ENCODE data around the gene TFDP2. TPM values are rescaled to one million over a fixed set of nuclear protein-coding genes. Genes with fewer than 3 reads are reported as not detected.

The TFDP2 gene
- total RNA-seq, 2 experiments from 2014 or later, result 99.9 to 169 TPM

GRCh38 chr3:142072816-142073215 lies 76.5 kb downstream of the TFDP2 start:
- TF ChIP-seq EZH2phosphoT487 (IDR thresholded peaks at IDR 0.05; ENCODE audit: borderline replicate concordance, low read depth, low read length) (no peak), CTCF (conservative IDR thresholded peaks at IDR 0.05; ENCODE audit: low read length) (no peak)
- DNase-seq (ENCODE audit: low spot score), result no peak
- Histone ChIP-seq H3K79me2 (ENCODE audit: insufficient read depth, low read depth, low read length) (no peaks in the 10 kb centered on the region), H3K9me2 (ENCODE audit: insufficient read depth, low read length) (no peaks in the 10 kb centered on the region), H3K36me3 (ENCODE audit: insufficient read depth, low read length) (peaks cover 10% of the 10 kb centered on the region), H3K4me2 (ENCODE audit: low read length) (no peak overlapping the region), H3K4me3 (ENCODE audit: low read depth, low read length, poor library complexity, severe bottlenecking) (no peak overlapping the region), H3K4me1 (ENCODE audit: insufficient read depth, low read length, poor library complexity, severe bottlenecking) (no peaks in the 10 kb centered on the region), H2AFZ (ENCODE audit: low read length) (no peak overlapping the region), H3K9me3 (ENCODE audit: low read length) (no peaks in the 10 kb centered on the region), H4K20me1 (ENCODE audit: insufficient read depth, low read length) (no peaks in the 10 kb centered on the region), H3K27ac (ENCODE audit: low read depth, low read length, poor library complexity, severe bottlenecking) (no peak overlapping the region)
- ChIA-PET CTCF (ENCODE audit: unreplicated experiment) (interaction anchor here (0.6 kb wide), 1 partner anchor 164 kb away, joined by 3 read pairs; no protein-coding TSS in a partner anchor), POLR2A (interaction anchor here (1.0 to 2.3 kb wide), 5 partner anchors 10 to 21 kb away, joined by 3 to 7 read pairs (median 5); no protein-coding TSS in a partner anchor)
- BruUV-seq (replicated peaks), result no TSS peak
- intact Hi-C loops (cut with micrococcal nuclease; ENCODE audit: unreplicated experiment), result no loop called here

- BruUV-seq (replicated peaks), result no TSS peak
- ChIA-PET CTCF (ENCODE audit: unreplicated experiment) (interaction anchor here (0.6 kb wide), 1 partner anchor 298 kb away, joined by 3 read pairs; no protein-coding TSS in a partner anchor), POLR2A (interaction anchor here (0.8 kb wide), 1 partner anchor 18 kb away, joined by 3 read pairs; no protein-coding TSS in a partner anchor)
- intact Hi-C loops (cut with micrococcal nuclease; ENCODE audit: unreplicated experiment), result no loop called here
- H3K27ac ChIP-seq (ENCODE audit: low read depth, low read length, poor library complexity, severe bottlenecking), result no peak overlapping the region
- no peaks in the 10 kb centered on the region for H3K79me2 ChIP-seq (ENCODE audit: insufficient read depth, low read depth, low read length)
- no peak for TF ChIP-seq EZH2phosphoT487 (IDR thresholded peaks at IDR 0.05; ENCODE audit: borderline replicate concordance, low read depth, low read length)
- H2AFZ ChIP-seq (ENCODE audit: low read length), result no peak overlapping the region
- H3K4me1 ChIP-seq (ENCODE audit: insufficient read depth, low read length, poor library complexity, severe bottlenecking), result no peaks in the 10 kb centered on the region
- DNase-seq (ENCODE audit: low spot score), result no peak
- no peaks in the 10 kb centered on the region for H4K20me1 ChIP-seq (ENCODE audit: insufficient read depth, low read length)
- H3K36me3 ChIP-seq (ENCODE audit: insufficient read depth, low read length), result peaks cover 3% of the 10 kb centered on the region; the same call in 1 of the 2 replicates
- H3K4me2 ChIP-seq (ENCODE audit: low read length), result no peak overlapping the region
- H3K9me3 ChIP-seq (ENCODE audit: low read length), result peaks cover 4% of the 10 kb centered on the region; the same call in 1 of the 2 replicates
- H3K4me3 ChIP-seq (ENCODE audit: low read depth, low read length, poor library complexity, severe bottlenecking), result no peak overlapping the region
- no peaks in the 10 kb centered on the region for H3K9me2 ChIP-seq (ENCODE audit: insufficient read depth, low read length)
These were observed 83.4 kb downstream of the TFDP2 start for GRCh38 chr3:142065932-142066331.

GRCh38 chr3:142065344-142065743 lies 84.0 kb downstream of the TFDP2 start:
- H3K36me3 ChIP-seq (ENCODE audit: insufficient read depth, low read length), result peaks cover 6% of the 10 kb centered on the region
- no peaks in the 10 kb centered on the region for H3K79me2 ChIP-seq (ENCODE audit: insufficient read depth, low read depth, low read length)
- H3K4me2 ChIP-seq (ENCODE audit: low read length), result no peak overlapping the region
- H3K27ac ChIP-seq (ENCODE audit: low read depth, low read length, poor library complexity, severe bottlenecking), result no peak overlapping the region
- no peaks in the 10 kb centered on the region for H3K4me1 ChIP-seq (ENCODE audit: insufficient read depth, low read length, poor library complexity, severe bottlenecking)
- intact Hi-C loops (cut with micrococcal nuclease; ENCODE audit: unreplicated experiment), result no loop called here
- no peak overlapping the region for H3K4me3 ChIP-seq (ENCODE audit: low read depth, low read length, poor library complexity, severe bottlenecking)
- TF ChIP-seq EZH2phosphoT487 (IDR thresholded peaks at IDR 0.05; ENCODE audit: borderline replicate concordance, low read depth, low read length) (no peak), CTCF (conservative IDR thresholded peaks at IDR 0.05; ENCODE audit: low read length) (no peak)
- H4K20me1 ChIP-seq (ENCODE audit: insufficient read depth, low read length), result no peaks in the 10 kb centered on the region
- POLR2A ChIA-PET, result interaction anchor here (0.8 kb wide), 1 partner anchor 18 kb away, joined by 3 read pairs; no protein-coding TSS in a partner anchor
- BruUV-seq (replicated peaks), result no TSS peak
- no peaks in the 10 kb centered on the region for H3K9me2 ChIP-seq (ENCODE audit: insufficient read depth, low read length)
- peaks cover 4% of the 10 kb centered on the region; the same call in 1 of the 2 replicates for H3K9me3 ChIP-seq (ENCODE audit: low read length)
- DNase-seq (ENCODE audit: low spot score), result no peak
- CTCF ChIA-PET (ENCODE audit: unreplicated experiment), result no interaction called here
- H2AFZ ChIP-seq (ENCODE audit: low read length), result no peak overlapping the region
